Uterus (tissue), 4 donors: Measurements from ENCODE around the gene OXT. TPM values are rescaled to one million over a fixed set of nuclear protein-coding genes. Genes with fewer than 3 reads are reported as not detected.

ENCODE experiments used
- DNase-seq, 2 donors: peaks; one replicate each; pipeline ENCODE4 v3.0.0-alpha.2; 2019 to 2020
- H3K27ac ChIP-seq, 2 donors: fragments of 200-600 bp; sonication (generic); 1 replicate in 1 of 2; 2 replicates in 1 of 2; pipeline ENCODE4 v1.5.1; 2016 to 2018
- H3K27me3 ChIP-seq, 2 donors: fragments of 200-600 bp; sonication (generic); one replicate each; pipeline ENCODE4 v1.5.1; 2018 to 2019; ENCODE audit warnings: control low read depth in 1 of 2
- H3K36me3 ChIP-seq, 2 donors: fragments of 200-600 bp; sonication (generic); one replicate each; pipeline ENCODE4 v1.5.1; 2019; ENCODE audit warnings: control low read depth in 1 of 2
- H3K4me1 ChIP-seq, 2 donors: fragments of 200-600 bp; sonication (generic); one replicate each; pipeline ENCODE4 v1.5.1; 2018 to 2019; ENCODE audit warnings: control low read depth in 1 of 2
- H3K4me3 ChIP-seq, 2 donors: fragments of 200-600 bp; sonication (generic); 1 replicate in 1 of 2; 2 replicates in 1 of 2; pipeline ENCODE4 v1.5.1; 2018 to 2019; ENCODE audit warnings: mild to moderate bottlenecking in 1 of 2
- H3K9me3 ChIP-seq, 2 donors: fragments of 200-600 bp; sonication (generic); one replicate each; pipeline ENCODE4 v1.5.1; 2019; ENCODE audit warnings: control low read depth in 1 of 2
- CTCF ChIP-seq, 4 experiments: fragments of 200-600 bp in 2 of 4; fragments of 450-650 bp in 2 of 4; sonication (generic) in 2 of 4; IDR thresholded peaks; one replicate each; pipeline ENCODE4 v1.5.1; 2016 to 2019; ENCODE audit warnings: antibody characterized with exemption in 4 of 4, mild to moderate bottlenecking in 2 of 4, moderate library complexity in 1 of 4
- POLR2A ChIP-seq, 2 donors: fragments of 450-650 bp; IDR thresholded peaks; one replicate each; pipeline ENCODE4 v1.6.1; 2016; ENCODE audit warnings: antibody characterized with exemption in 2 of 2, mild to moderate bottlenecking in 1 of 2, moderate library complexity in 1 of 2
- intact Hi-C: fragments of 100-400 bp; cut with DNase I; formaldehyde crosslinking; loops from one replicate; pipeline ENCODE4 v1.15.1; 2023; ENCODE audit warnings: low total_unique reads
- total RNA-seq, 4 donors: library from RNA; depleted of rRNA in 3 of 4; stranded (reverse); fragments of >200 nt in 3 of 4; gene quantifications; one replicate each; pipeline versions ENCODE4 v1.1.0 to v1.2.4, GENCODE V29; 2014 to 2023
- donor health status: DM: yes; HTN: yes; CAD: no.

OXT gene
- total RNA-seq, 4 donors from 2014 or later, result 4.2 TPM; not detected in 3

- no peaks in the 10 kb centered on the region for H3K9me3 ChIP-seq
- H3K4me3 ChIP-seq, result no peak overlapping the region
- no peak overlapping the region for H3K27ac ChIP-seq
- H3K36me3 ChIP-seq, result no peaks in the 10 kb centered on the region
- no peak for DNase-seq
- no peaks in the 10 kb centered on the region for H3K27me3 ChIP-seq
- intact Hi-C loops, result no loop called here
- no peaks in the 10 kb centered on the region for H3K4me1 ChIP-seq
- TF ChIP-seq POLR2A (IDR thresholded peaks at IDR 0.05), result no peak
- TF ChIP-seq CTCF (IDR thresholded peaks at IDR 0.05), result no peak
These were observed 6.3 kb downstream of the OXT start for GRCh38 chr20:3077618-3078134.

- TF ChIP-seq CTCF (IDR thresholded peaks at IDR 0.05) (no peak), POLR2A (IDR thresholded peaks at IDR 0.05) (no peak)
- H3K9me3 ChIP-seq, result no peaks in the 10 kb centered on the region
- intact Hi-C loops, result no loop called here
- no peak overlapping the region for H3K27ac ChIP-seq
- H3K36me3 ChIP-seq, result no peaks in the 10 kb centered on the region
- H3K4me1 ChIP-seq, result no peaks in the 10 kb centered on the region
- DNase-seq, result no peak
- H3K27me3 ChIP-seq, result peaks cover 4 to 7% of the 10 kb centered on the region in 2 donors
- H3K4me3 ChIP-seq, result no peak overlapping the region
These were observed 9.5 kb downstream of the OXT start for GRCh38 chr20:3080939-3081388.

GRCh38 chr20:3081641-3082040 lies 10.2 kb downstream of the OXT start:
- no peak overlapping the region for H3K4me3 ChIP-seq
- H3K27me3 ChIP-seq, result peaks cover 4 to 7% of the 10 kb centered on the region in 2 donors
- no peaks in the 10 kb centered on the region for H3K4me1 ChIP-seq
- no peak for DNase-seq
- H3K36me3 ChIP-seq, result no peaks in the 10 kb centered on the region
- TF ChIP-seq CTCF (IDR thresholded peaks at IDR 0.05), result no peak
- TF ChIP-seq POLR2A (IDR thresholded peaks at IDR 0.05), result no peak
- H3K27ac ChIP-seq, result no peak overlapping the region
- intact Hi-C loops, result no loop called here
- H3K9me3 ChIP-seq, result no peaks in the 10 kb centered on the region

- Histone ChIP-seq H3K4me1 (no peaks in the 10 kb centered on the region), H3K36me3 (no peaks in the 10 kb centered on the region), H3K4me3 (no peak overlapping the region), H3K27ac (no peak overlapping the region), H3K27me3 (peaks cover 4 to 7% of the 10 kb centered on the region in 2 donors), H3K9me3 (no peaks in the 10 kb centered on the region)
- intact Hi-C loops, result no loop called here
- no peak for TF ChIP-seq POLR2A (IDR thresholded peaks at IDR 0.05)
- TF ChIP-seq CTCF (IDR thresholded peaks at IDR 0.05), result no peak
- DNase-seq, result no peak
These were observed 11.0 kb downstream of the OXT start for GRCh38 chr20:3082306-3082951.
